SKM-1 treated with dmso at 0.1 percent for 144 hours (cell line): ENCODE measurements around the gene CUL7.
"Not testable (repeated sequence)": the region's sequence is repeated elsewhere in the genome, so short reads cannot be mapped to it uniquely, and the experiment has no call there.

Experiments used
- DNase-seq: peaks from one replicate; lab custom pipeline; 2025; ENCODE audit not compliant: unreplicated experiment; lab: John Stamatoyannopoulos, UW

Gene CUL7

GRCh38 chr6:43050981-43051380, 2.7 kb downstream of the CUL7 start:
- no peak for DNase-seq

- DNase-seq, result no peak
Observed at GRCh38 chr6:43047998-43048397, 5.7 kb downstream of the CUL7 start.

GRCh38 chr6:43045371-43045930, 8.2 kb downstream of the CUL7 start:
- DNase-seq, result no peak

GRCh38 chr6:43043310-43043709, 10.3 kb downstream of the CUL7 start:
- no peak for DNase-seq

- not testable (repeated sequence) for DNase-seq
Observed at GRCh38 chr6:43041475-43041874, 12.2 kb downstream of the CUL7 start.

- DNase-seq, result no peak
Observed at GRCh38 chr6:43040542-43041257, 13.0 kb downstream of the CUL7 start.

- DNase-seq, result no peak
Observed at GRCh38 chr6:43038727-43039126, 14.9 kb downstream of the CUL7 start.

- DNase-seq, result no peak
Observed at GRCh38 chr6:43037706-43038105, 15.9 kb downstream of the CUL7 start.

- DNase-seq, result no peak
Observed at GRCh38 chr6:43037197-43037596, 16.5 kb downstream of the CUL7 start.

- no peak for DNase-seq
Observed at GRCh38 chr6:43036712-43037111, 16.9 kb downstream of the CUL7 start.

- no peak for DNase-seq
Observed at GRCh38 chr6:43035495-43036194, 18.0 kb downstream of the CUL7 start.

GRCh38 chr6:43034190-43034525, 19.5 kb downstream of the CUL7 start:
- DNase-seq, result no peak

GRCh38 chr6:43033496-43034189, 20.0 kb downstream of the CUL7 start:
- DNase-seq, result no peak

GRCh38 chr6:43032326-43032725, 21.3 kb downstream of the CUL7 start:
- no peak for DNase-seq

GRCh38 chr6:43029120-43029519, 24.5 kb downstream of the CUL7 start:
- no peak for DNase-seq

GRCh38 chr6:43026365-43026764, 27.3 kb downstream of the CUL7 start:
- DNase-seq, result no peak

GRCh38 chr6:43024436-43024835, 29.2 kb downstream of the CUL7 start:
- no peak for DNase-seq

GRCh38 chr6:43021270-43022047, 32.2 kb downstream of the CUL7 start, which contains the start of gene RRP36:
Gene RRP36, plus strand, starts transcription at chr6:43021623. Its CDS starts 32 bp downstream, at chr6:43021655.
- DNase-seq, result peak; percentile 47

GRCh38 chr6:43020847-43021246, 32.8 kb downstream of the CUL7 start:
- DNase-seq, result no peak

GRCh38 chr6:43020052-43020705, 33.5 kb downstream of the CUL7 start:
- no peak for DNase-seq
